GM21576 (cell line): Measurements from ENCODE around the gene NTRK3.

Experiments
- ATAC-seq: cut with Tn5 transposase; IDR thresholded peaks from one replicate; pipeline ENCODE4 v1.9.1; 2021; ENCODE audit warnings: mild to moderate bottlenecking, moderate library complexity; ENCODE audit not compliant: unreplicated experiment

Gene NTRK3

DNA sequence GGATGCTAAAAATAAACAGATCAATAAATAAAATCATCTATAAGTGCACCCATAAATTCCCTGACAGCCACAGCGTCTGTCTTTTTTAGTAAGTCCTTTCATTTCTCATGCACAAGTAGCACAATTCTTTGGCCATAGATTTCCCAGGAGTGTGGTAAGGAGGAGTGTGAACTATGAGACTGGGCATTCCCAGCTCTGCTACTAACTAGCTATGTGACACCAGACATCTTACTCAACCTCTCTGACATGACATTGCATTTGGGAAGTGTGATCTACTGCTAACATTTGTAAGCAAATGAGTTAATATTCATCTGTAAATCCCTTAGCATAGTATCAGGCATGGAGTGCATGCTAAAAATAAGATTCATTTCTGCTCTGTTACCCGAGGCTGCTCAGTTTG is 301.7 kb downstream of the NTRK3 start:
- ATAC-seq, result no peak

DNA sequence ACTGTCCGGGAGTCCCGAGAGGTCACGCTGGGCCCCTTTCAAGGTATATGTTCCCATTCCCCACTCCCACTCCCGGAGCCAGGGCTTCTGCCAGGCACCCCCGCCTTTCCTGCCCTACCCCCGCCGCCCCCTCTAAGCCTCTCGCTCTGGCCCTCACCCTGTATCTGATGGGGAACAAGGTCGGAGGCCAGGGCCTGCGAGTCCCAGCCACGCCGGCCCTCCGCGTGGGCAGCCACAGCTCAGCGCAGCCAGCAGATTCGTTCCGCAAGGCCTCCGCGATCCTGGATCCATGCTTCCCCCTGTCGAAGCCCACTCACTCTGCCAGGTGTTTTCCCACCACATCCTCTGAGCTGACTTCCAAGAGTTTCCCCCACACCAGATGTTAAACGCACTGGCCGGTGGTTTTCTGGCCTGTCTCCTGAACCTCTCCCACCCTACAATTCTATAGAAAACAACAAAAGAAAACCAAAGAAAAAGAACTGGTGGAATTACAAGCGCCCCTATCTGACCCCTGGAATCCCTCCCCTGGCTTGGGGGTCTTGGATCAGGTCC is 303.7 kb downstream of the NTRK3 start:
- ATAC-seq, result no peak

DNA sequence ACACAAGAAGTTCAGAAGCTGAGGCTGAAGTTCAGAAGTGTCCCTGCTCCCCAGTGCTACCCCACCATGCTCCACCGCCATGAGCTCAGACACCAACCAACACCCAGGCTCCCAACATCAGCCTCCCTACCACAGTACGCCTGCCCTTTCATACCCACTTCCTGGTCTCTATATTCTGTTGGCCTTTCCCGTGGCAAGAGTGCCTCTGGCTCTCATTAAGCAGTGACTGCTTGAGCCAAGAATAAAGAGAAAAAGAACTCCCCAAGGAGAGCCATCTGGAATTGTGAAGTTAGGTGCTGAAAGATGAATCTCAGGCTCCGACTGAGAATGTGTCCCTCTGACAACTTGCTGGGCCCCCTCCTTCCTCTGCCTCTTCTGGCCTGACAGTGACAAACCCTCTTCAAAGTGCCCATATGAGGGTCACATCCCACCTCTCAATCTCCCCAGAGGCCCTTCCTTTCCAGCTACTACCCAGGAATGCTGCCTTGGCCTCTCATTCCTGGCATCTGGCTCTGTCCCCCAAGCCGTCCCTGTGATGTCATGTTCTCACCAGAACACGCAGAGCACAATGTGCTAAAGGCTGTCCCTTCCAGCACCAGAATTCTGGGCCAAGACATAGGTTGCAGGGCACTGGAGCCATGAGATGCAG is 306.8 kb downstream of the NTRK3 start:
- ATAC-seq, result no peak

DNA sequence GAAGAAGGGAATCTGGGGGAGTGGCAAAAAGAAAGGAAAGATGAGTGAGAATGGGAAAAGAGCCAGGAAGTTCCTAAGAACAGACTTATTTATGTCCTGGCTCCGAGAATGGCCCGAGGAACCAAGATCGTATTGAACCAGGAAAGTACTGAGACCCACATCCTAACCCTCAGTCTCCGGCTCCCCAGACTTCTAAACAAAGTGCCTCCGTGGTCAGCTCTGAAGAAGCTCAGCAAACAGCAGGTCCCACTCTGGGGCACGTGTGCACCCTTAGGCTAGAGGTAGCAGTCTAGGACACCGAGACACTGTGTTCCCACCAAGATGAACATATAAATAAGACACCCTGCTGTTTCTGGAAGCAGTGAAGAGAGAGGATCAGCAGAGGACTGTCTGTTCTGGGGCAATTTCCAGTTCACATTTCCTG is 307.4 kb downstream of the NTRK3 start:
- no peak for ATAC-seq

DNA sequence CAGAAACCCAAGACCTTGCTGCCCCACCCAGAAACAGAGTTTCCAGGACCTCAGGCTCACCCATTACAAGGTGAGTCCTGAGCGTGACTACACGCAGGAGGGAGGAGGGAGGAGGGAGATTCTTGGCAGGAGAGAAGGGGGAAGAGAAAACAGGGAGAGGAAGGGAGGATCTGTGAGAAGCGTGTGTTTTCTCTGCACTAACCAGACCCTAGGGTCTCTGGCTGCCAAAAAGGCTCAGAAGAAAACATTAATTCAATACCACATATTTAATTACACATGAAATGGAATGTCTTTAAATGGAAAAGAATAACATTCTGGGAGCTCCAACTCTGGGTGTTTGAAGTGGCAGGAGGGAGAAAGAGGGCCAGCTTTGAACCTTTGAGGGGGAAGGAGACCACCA is 309.0 kb downstream of the NTRK3 start:
- no peak for ATAC-seq

DNA sequence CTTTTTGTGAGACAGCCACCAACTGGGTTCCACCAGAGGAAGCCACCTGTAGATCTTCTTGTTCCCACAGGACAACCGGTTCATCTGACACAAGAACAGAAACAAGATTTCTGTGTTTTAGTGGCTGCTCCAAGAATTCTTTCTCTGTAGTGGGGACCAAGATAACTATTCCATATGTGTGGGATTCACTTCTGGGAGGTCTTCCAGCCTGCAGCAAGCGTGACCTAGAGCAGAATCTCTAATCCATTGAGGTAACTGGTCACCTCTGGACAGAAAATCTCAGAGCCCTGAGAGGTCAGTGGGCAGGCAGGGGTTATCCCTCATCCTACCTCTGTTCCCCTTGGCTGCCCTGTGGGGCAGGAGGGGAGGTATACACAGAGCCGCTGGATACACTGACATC is 311.3 kb downstream of the NTRK3 start:
- ATAC-seq, result no peak

DNA sequence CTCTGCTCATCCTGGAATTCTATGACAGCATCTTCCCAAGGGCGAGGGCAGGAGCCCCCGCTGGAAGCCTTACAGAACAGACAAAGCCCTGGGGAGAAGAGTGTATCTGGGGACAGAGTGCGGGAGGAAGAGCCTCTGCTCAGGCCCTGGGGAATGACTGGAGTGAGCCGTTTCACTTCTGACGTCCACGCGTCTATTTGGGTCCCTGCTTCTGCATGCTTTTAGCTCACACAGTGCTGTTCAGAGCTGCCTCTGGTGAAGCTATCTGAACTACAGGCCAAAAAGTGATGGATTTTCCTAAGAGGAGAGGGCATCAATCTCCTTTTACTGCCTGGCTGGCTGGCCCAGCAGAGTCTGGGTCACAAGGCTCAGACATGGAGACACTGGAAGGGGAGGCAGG is 311.8 kb downstream of the NTRK3 start:
- ATAC-seq, result no peak

DNA sequence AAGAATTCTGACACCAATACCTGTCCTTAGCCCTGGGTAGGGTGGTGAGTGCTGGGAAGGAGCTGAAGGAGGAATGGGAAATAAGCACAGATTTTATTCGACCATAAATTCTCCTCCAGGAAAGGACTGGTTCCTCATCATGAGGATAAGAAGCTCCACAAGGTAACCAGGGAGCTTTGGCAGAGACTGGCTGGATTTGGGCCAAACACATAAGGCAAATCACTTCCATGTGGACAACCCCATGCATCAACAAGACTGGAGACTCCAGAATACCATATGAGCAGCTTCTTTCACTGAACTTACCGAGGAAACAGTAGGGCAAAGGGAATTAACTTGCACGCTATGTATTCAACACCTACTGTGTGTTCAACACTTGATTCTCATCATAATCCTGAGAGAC is 312.5 kb downstream of the NTRK3 start:
- no peak for ATAC-seq

DNA sequence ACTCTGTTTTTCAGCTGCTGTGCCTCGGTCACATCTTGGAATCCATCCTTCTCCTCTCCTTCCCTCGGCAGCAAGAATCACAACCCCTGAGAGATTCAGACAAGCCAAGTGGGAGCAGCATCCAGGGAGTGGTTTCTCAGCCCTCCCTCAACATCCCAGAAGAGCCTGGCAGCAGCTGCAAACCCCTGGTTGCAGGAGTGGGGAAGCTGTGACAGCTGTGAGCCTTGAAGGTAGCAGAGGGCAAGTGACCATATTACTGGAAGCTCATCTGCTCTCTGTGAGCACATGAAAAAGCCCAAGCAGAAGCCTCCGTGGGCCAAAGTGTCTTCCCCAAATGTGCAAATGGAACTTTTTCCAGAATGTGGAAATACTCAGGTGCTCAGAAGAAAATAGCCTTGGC is 312.9 kb downstream of the NTRK3 start:
- ATAC-seq, result no peak

DNA sequence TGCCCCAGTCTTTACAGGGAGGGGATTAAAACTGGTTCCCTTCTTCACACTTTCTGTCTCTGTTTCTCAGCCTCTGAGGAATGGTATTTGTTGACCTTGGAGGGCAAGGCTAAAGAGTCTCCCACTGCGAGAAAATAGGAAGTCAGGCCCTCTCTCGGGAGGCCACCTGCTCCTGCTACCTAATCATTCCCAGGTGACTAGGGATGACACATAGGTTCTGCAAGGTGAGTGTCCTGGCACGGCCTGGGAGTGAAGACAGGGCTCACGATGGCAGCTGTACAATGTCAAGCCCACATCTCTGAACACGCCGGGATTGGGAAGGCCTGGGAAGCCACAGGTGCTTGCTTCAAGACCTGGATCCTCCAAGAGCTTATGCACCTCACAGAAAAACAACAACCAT is 314.2 kb downstream of the NTRK3 start:
- no peak for ATAC-seq

DNA sequence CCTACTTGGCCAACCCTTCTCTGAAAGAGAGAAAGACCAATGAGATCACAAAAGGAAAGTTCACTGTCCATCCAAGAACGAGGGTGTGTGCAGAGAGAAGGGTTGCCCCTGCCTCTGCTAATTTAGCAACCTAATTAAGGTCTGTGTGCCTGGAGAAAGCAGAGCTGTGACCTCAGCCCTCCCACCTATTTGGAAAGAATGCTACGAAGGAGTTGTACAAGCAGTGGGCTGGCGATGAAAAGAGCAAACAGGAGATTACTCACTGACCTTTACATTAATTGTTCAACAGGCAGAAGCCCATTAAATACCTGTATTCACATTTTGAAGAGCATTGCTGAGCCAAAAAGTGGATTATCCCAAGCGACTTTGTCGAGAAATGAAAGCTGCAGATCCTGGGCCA is 314.9 kb downstream of the NTRK3 start:
- no peak for ATAC-seq

DNA sequence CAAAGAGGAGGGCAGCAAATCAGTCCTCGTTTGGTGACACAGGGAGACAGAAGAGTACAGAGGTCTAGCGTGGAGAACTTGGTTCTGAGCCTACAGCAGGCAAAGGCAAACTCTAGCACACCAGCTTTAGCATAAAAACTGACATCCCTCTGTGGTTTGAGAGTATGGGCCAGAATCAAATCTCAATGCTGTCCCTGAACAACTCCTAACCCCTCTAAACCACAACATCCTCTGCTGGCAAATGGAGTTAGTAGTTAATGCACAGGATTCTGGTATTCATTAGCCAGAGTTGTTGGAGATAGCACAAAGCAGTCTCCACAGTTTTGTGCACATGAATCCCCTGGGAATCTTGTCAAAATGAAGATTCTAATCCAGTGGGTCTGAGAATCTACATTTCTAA is 315.8 kb downstream of the NTRK3 start:
- no peak for ATAC-seq

DNA sequence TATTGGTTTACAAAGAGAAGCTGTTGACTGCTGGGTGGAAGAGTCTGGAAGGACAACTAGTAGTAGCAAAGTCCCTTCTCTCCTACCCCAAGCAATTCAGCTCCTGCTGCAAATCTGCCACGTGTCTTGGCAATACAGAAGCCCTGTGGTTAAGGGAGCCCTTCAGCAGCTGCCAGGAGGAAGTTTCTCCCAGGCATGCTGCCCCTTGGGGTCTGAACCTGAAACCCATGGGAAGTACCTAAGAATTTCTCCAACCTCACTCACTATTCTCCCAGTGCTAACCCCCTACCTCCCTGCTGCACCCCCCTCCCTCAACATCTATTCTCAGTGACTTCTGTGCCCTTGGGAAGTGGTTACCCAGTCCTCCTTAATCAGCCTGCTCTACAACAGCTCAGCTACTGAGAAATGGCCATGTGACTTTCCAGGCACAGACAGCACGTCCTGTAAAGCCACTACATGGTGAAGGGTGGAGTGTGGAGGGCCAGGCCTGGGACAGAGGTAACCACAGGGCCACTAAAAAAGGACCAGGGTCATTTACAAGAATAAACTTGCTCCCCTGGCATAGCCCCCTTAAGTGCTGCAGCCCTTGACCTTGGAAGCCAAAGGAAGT is 316.6 kb downstream of the NTRK3 start:
- ATAC-seq, result no peak

DNA sequence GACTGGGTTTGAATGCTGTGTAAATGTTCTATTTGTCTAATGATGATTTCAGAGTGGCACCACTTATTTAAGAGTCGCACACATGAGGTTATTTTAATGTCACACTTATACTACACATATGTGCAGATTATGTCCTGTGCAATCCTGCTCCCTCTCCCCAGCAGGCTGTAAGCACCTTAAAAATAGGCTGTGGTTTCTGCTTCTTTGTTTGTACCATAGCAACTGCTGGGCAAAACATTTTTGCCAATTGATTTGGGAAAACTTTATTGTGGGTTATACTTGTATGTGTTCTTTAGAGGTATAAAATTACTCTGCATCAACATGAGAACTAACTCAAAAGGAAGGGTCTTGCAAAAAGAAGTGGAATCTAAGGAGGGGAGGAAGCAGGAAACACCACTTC is 318.5 kb downstream of the NTRK3 start:
- no peak for ATAC-seq

DNA sequence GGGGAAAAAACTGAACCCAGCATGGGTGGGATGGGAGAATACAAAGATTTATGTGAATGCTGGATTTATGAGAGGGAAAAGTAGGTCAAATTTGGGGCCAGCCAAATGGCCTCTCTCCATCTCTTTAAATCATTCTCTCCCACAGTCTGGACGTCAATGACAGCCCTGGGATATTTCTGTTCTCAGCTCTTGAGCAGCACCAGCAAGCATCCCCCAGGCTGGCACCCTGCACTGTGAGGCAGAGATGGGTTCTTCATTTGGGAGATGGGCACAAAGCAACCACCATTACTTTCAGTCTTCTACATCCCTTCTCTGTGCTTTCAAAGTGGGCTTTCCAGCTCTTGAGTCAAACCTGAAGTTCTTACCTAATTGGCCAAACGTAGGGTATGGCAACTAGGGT is 321.0 kb downstream of the NTRK3 start:
- no peak for ATAC-seq

DNA sequence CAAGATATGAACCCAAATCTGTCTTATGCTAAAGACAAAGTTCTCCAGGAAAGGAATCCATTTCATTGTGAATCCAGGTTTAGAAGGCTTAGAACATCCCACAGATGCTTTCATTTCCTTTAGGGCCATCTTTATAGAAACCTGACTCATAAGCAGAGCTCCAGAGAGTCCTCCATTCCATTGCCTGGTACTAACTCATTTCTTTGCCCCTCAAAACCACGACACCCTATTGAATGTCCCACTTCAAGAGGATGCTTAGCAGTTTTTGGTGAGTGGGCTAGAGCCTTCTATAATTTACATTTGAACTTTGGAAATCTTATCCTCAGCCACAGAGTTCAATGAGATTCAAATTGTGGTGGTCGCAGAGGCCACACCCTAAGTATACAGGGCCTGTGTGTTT is 325.0 kb downstream of the NTRK3 start:
- ATAC-seq, result no peak

DNA sequence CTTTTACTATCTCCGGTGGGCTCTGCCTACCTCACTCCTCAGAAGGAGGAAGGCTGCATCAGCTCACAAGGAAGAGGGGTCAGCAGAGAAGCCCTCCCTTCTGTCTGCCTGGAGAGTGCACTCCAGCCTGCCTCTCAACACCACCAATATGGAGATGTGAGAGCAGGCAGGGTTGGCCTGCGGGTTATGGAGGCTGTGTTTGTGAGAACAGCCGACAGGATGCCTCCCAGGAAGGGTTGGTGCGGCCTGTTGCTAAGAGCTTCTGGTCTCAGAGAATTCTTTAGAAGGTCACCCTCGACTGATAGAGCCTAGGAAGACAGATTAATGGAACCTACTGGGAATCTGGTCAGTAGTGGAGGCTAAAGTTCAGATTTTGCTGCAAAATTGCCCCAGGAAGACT is 326.1 kb downstream of the NTRK3 start:
- ATAC-seq, result no peak

DNA sequence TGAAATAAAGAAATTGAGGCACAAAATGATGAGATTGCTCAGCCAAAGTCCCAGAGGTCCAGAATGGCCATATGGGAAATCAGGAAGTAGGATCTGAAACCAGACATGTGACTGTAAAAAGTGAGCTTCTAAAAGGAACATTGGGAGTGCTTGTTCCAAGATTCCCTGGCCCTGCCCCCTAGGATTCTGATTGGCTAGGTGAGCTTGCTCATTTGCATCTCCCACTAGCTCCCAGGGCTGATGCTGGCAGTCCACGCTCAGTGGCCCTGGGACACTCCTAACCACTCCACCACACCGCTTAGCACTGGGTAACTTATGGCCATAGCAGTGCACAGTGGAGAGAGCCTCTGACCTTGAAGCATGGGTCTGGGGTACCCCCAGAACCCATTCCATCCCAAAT is 326.7 kb downstream of the NTRK3 start:
- ATAC-seq, result no peak

DNA sequence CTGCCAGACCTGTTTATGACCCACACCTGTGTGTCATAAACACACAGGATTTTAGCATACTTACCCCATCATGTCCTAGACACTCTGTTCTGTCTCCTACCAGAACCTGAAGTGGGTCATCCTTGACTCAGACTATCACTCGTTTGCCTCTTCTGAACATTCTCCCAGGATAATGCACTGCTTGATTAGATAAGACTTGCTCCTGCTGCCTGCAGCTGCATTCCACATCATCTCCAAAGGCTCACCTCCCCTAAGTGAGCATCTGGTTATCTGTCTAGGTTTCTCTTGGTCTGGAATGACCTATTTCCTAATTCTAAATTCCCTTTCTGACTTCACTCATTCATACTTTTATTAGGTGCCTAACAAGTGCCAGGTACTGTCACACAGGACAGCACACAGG is 332.1 kb downstream of the NTRK3 start:
- ATAC-seq, result no peak

DNA sequence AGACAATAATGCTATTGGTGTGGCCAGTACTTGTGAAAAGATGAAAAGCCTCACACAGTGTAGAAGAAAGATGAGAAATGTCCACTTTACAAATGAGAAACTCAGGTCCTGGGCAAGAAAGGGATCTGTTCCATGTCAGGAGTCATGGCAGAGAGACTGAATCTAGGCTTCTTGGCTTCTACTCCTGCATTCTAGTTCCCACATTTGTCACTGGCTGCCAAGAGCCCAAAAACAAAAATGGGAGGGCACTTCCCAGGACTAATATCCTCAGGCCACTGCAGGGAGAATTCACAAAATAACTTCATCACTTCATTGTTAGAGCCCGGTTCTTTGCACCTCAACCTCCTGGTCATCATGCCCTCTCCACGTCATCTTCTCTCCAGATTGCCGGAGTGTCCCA is 337.5 kb downstream of the NTRK3 start:
- no peak for ATAC-seq

DNA sequence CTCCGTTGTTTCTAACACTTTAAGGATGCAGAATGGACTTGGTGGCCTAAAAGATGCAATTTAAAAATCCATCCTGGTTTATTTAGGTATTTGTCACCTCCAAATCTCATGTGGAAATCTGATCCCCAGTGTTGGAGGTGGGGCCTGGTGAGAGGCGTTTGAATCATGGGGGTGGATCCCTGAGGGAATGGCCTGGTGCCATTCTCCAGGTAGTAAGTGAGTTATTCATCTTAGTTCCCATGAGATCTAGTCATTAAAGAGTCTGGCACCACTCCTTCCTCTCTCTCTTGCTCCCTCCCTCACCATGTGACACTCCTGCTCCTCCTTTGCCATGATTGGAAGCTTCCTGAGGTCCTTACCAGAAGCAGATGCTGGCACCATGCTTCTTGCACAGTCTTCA is 339.1 kb downstream of the NTRK3 start:
- no peak for ATAC-seq

DNA sequence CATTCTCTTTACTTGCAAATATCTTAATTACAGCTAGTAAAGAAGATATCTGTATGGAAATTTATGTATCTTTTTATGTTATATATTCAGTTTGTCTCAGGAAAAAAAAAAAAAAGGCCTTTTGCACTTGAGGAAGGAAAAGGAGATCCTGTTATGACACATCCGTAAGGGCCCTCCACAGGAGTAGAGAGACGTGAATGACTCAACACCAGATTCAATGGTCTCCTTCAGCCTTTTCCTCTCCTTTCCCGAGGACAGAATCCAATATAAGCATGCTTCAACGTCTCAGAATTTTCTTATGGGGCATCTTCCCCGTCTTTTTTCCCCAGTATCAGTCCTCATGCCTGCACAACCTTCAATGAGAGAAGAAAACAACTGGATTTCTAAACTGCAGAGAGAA is 340.3 kb downstream of the NTRK3 start:
- ATAC-seq, result no peak

DNA sequence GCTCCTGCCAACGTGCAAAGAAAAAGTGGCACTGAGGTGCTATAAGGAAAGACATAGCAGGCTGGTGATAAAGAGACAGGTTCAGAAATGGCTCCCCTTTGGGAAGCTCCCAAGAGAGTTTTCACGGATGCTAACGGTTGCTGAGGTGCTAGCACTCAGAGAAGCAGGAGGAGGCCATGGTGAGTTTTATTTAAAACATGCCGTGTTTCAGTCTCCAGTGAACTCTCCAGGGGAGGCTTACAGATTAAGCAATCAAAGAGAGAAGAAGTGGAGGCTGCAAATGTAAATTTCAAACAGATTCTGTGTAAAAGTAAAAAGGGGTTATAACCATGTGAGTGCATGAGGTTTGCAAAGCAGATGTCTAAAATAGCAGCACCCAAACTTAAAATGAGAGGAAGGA is 346.2 kb downstream of the NTRK3 start:
- no peak for ATAC-seq
